Caco-2 (cell line): ENCODE data around the gene MRPS22. TPM values are rescaled to one million over a fixed set of nuclear protein-coding genes. Genes with fewer than 3 reads are reported as not detected.

Experiments used
- BruUV-seq: library from RNA; stranded (reverse); fragments of 400-500 nt; replicated peaks from 2 replicates; lab custom pipeline; 2021; lab: Mats Ljungman, UMichigan
- CTCF ChIA-PET: fragments of 300-600 bp; sonication (Branson Sonifier 250); formaldehyde crosslinking; loops from one replicate; lab custom pipeline; 2022; ENCODE audit warnings: antibody characterized with exemption; lab: Charles Lee
- POLR2A ChIA-PET: fragments of 300-600 bp; sonication (Branson Sonifier 250); formaldehyde crosslinking; loops from one replicate; lab custom pipeline; 2022; ENCODE audit warnings: antibody characterized with exemption; lab: Charles Lee
- DNase-seq, 2 experiments: peaks; one replicate each; pipeline versions ENCODE4 v3.0.0 to v3.0.0-alpha.2; 2020 to 2022
- H3K27me3 ChIP-seq: replicated peaks from 2 replicates; pipeline ENCODE4 v1.6.0; 2011; ENCODE audit warnings: low read length; ENCODE audit not compliant: control insufficient read depth, insufficient read depth
- H3K36me3 ChIP-seq: 2 replicates; pipeline ENCODE4 v1.5.1; 2011; ENCODE audit warnings: low read length; ENCODE audit not compliant: control insufficient read depth, insufficient read depth
- H3K4me1 ChIP-seq: fragments of 250-450 bp; sonication (Bioruptor Pico); 2 replicates; pipeline ENCODE4 v1.5.1; 2020; ENCODE audit warnings: mild to moderate bottlenecking
- H3K4me3 ChIP-seq: 2 replicates; pipeline ENCODE4 v1.5.1; 2011; ENCODE audit warnings: low read depth, mild to moderate bottlenecking, control low read depth, low read length
- H3K9me3 ChIP-seq: fragments of 250-450 bp; sonication (Bioruptor Pico); 2 replicates; pipeline ENCODE4 v1.5.1; 2020; ENCODE audit warnings: mild to moderate bottlenecking, moderate library complexity
- H3K27ac Mint-ChIP-seq: one replicate; pipeline ENCODE4 v1.8.0; 2022; ENCODE audit warnings: mixed read lengths; ENCODE audit not compliant: unreplicated experiment
- H3K27me3 Mint-ChIP-seq: one replicate; pipeline ENCODE4 v1.8.0; 2022; ENCODE audit warnings: mixed read lengths; ENCODE audit not compliant: insufficient read depth, unreplicated experiment
- H3K36me3 Mint-ChIP-seq: one replicate; pipeline ENCODE4 v1.8.0; 2022; ENCODE audit warnings: mild to moderate bottlenecking, mixed read lengths; ENCODE audit not compliant: insufficient read depth, unreplicated experiment
- H3K4me1 Mint-ChIP-seq: one replicate; pipeline ENCODE4 v1.8.0; 2022; ENCODE audit warnings: low read depth, mixed read lengths; ENCODE audit not compliant: unreplicated experiment
- H3K4me3 Mint-ChIP-seq: one replicate; pipeline ENCODE4 v1.8.0; 2022; ENCODE audit warnings: mild to moderate bottlenecking, moderate library complexity, mixed read lengths; ENCODE audit not compliant: unreplicated experiment
- H3K9me3 Mint-ChIP-seq: one replicate; pipeline ENCODE4 v1.8.0; 2022; ENCODE audit warnings: mixed read lengths; ENCODE audit not compliant: unreplicated experiment
- intact Hi-C: fragments of 100-400 bp; cut with micrococcal nuclease; formaldehyde crosslinking; loops from one replicate; pipeline ENCODE4 v1.10.0; 2022; ENCODE audit not compliant: unreplicated experiment
- total RNA-seq: library from RNA; stranded (reverse); gene quantifications from 2 replicates; pipeline ENCODE4 v1.2.3, GENCODE V29; 2022
- TF ChIP-seq, protein P1 (sequence below), 2 experiments: fragments of 200-600 bp in 1 of 2; IDR thresholded peaks; 1 replicate in 1 of 2; 2 replicates in 1 of 2; pipeline versions ENCODE4 v1.5.1 to v1.8.0; 2011 to 2022; ENCODE audit warnings: antibody characterized with exemption in 1 of 2, control low read depth in 1 of 2, inconsistent platforms in 1 of 2, low read depth in 1 of 2, low read length in 1 of 2, mild to moderate bottlenecking in 1 of 2, moderate library complexity in 1 of 2; ENCODE audit not compliant: insufficient read depth in 1 of 2, severe bottlenecking in 1 of 2, unreplicated experiment in 1 of 2

The MRPS22 gene
- total RNA-seq, 1 experiment from 2014 or later: 63.9 TPM

DNA sequence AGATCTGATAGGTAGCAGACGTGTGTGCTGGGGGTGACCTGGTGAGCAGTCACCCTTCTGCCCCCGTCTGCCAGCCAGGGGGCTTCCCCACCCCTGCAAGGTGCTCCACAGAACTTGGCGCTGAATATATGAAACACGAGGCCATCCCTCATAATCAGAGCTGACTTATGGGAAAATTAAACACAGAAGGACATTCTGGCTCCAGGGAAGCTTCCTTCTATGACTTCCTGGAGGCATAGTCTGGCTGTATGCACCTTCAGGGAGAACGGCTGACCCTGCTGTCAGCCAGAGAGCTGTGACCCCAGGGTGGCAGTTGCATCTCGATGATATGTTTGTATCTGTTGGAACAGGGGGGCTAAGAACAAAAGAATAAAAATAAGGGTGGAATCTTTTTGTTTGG, 26.6 kb upstream of the MRPS22 start:
- POLR2A ChIA-PET: no interaction called here
- no peaks in the 10 kb centered on the region for H3K9me3 ChIP-seq

DNA sequence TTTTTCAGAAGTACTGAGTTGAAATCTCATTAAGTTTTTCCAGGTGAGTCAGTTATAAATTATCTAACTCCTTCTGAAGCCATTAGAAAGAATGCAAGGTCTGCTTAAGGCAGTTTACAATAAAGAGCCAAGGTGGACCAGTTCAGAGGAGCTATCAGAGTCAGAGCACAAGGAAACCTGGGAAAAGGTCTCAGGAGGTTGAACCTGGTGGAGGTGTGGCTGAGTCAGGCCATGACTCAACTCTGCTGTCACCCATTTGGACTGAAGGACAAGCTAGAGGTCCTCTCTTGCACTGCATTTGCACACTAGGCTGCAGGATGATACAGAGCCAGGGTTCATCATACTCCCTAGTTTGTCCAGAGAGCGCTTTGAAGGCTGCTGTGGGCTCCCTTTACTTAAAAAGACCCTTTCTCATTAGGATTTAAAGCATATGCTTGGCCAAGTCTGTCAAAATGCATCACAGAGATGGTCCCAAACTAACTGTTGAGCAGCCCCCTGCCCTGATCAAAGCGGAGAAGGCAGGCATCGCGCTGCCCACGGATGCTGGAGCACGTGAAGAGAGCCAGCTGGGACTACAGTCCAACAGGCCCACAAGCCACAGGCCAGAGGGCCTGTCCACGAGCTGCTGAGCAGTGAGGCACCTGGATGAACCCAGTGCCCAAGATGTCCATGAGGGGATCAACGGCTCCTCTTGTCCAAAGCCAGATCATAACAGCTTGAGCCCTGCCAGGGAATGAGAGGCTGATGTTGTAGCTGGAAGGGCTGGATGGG, 26.0 kb upstream of the MRPS22 start:
- no peaks in the 10 kb centered on the region for H3K27me3 ChIP-seq
- no peak for DNase-seq
- Mint-ChIP-seq H3K27ac (no peak overlapping the region), H3K4me1 (peaks cover 25% of the 10 kb centered on the region), H3K9me3 (no peaks in the 10 kb centered on the region), H3K4me3 (no peak overlapping the region), H3K36me3 (no peaks in the 10 kb centered on the region), H3K27me3 (no peaks in the 10 kb centered on the region)
- no peak overlapping the region for H3K4me3 ChIP-seq
- peaks cover 32% of the 10 kb centered on the region for H3K4me1 ChIP-seq
- TF ChIP-seq, protein P1, sequence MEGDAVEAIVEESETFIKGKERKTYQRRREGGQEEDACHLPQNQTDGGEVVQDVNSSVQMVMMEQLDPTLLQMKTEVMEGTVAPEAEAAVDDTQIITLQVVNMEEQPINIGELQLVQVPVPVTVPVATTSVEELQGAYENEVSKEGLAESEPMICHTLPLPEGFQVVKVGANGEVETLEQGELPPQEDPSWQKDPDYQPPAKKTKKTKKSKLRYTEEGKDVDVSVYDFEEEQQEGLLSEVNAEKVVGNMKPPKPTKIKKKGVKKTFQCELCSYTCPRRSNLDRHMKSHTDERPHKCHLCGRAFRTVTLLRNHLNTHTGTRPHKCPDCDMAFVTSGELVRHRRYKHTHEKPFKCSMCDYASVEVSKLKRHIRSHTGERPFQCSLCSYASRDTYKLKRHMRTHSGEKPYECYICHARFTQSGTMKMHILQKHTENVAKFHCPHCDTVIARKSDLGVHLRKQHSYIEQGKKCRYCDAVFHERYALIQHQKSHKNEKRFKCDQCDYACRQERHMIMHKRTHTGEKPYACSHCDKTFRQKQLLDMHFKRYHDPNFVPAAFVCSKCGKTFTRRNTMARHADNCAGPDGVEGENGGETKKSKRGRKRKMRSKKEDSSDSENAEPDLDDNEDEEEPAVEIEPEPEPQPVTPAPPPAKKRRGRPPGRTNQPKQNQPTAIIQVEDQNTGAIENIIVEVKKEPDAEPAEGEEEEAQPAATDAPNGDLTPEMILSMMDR (IDR thresholded peaks at IDR 0.05; ENCODE audit: insufficient read depth in 1 of 2, low read depth in 1 of 2, low read length in 1 of 2, severe bottlenecking in 1 of 2, unreplicated experiment in 1 of 2): no peak
- H3K36me3 ChIP-seq: no peaks in the 10 kb centered on the region
- no TSS peak for BruUV-seq
- POLR2A ChIA-PET: no interaction called here
- H3K9me3 ChIP-seq: no peaks in the 10 kb centered on the region
- CTCF ChIA-PET: no interaction called here
- intact Hi-C loops: no loop called here

More for the DNA sequence above, 26.6 kb upstream of the MRPS22 start:
- no peak overlapping the region for H3K27ac Mint-ChIP-seq
- no peak overlapping the region for H3K4me3 ChIP-seq
- BruUV-seq: no TSS peak
- H3K27me3 Mint-ChIP-seq: no peaks in the 10 kb centered on the region
- no peaks in the 10 kb centered on the region for H3K27me3 ChIP-seq
- H3K4me1 ChIP-seq: peaks cover 38% of the 10 kb centered on the region
- intact Hi-C loops: no loop called here
- no peaks in the 10 kb centered on the region for H3K9me3 Mint-ChIP-seq
- no peaks in the 10 kb centered on the region for H3K36me3 ChIP-seq
- TF ChIP-seq, protein P1 (IDR thresholded peaks at IDR 0.05; ENCODE audit: insufficient read depth in 1 of 2, low read depth in 1 of 2, low read length in 1 of 2, severe bottlenecking in 1 of 2, unreplicated experiment in 1 of 2): no peak
- no peaks in the 10 kb centered on the region for H3K36me3 Mint-ChIP-seq
- H3K4me1 Mint-ChIP-seq: peaks cover 29% of the 10 kb centered on the region
- CTCF ChIA-PET: no interaction called here
- no peak for DNase-seq
- H3K4me3 Mint-ChIP-seq: no peak overlapping the region

DNA sequence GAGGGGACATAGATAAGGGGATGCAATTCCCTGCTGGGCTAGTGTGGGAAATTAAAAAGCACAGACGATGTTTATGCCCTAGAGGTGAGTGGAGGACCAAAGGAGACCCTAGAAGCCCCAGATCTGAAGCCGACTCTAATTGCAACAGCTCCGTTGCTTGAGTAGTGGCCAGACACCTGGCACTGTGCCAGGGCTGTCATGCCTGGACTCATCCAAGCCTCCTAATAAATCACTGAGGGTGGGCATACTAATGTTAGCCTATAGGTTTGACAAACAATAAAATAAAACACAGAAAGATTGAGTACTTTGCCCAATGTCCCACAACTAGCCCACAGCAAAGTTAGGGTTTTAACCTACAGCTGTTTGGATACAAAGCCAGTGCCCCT, 25.4 kb upstream of the MRPS22 start:
- CTCF ChIA-PET: no interaction called here
- Histone ChIP-seq H3K27me3 (no peaks in the 10 kb centered on the region), H3K4me1 (peaks cover 26% of the 10 kb centered on the region), H3K36me3 (no peaks in the 10 kb centered on the region), H3K4me3 (no peak overlapping the region), H3K9me3 (no peaks in the 10 kb centered on the region)
- no TSS peak for BruUV-seq
- DNase-seq: no peak
- POLR2A ChIA-PET: no interaction called here
- Mint-ChIP-seq H3K4me3 (no peak overlapping the region), H3K36me3 (no peaks in the 10 kb centered on the region), H3K4me1 (peaks cover 19% of the 10 kb centered on the region), H3K27ac (no peak overlapping the region), H3K9me3 (no peaks in the 10 kb centered on the region), H3K27me3 (no peaks in the 10 kb centered on the region)
- intact Hi-C loops: no loop called here
- TF ChIP-seq, protein P1 (IDR thresholded peaks at IDR 0.05; ENCODE audit: insufficient read depth in 1 of 2, low read depth in 1 of 2, low read length in 1 of 2, severe bottlenecking in 1 of 2, unreplicated experiment in 1 of 2): no peak
